IPS-15b (cell line): ENCODE data around the gene BRME1.
A peak's percentile ranks its signal among the peaks of the same experiment; 100 is the strongest.

ENCODE experiments used
- H3K27me3 ChIP-seq: one replicate; pipeline ENCODE4 v1.6.1; 2013; ENCODE audit warnings: low read length; ENCODE audit not compliant: control insufficient read depth, insufficient read depth
- H3K36me3 ChIP-seq: one replicate; pipeline ENCODE4 v1.6.1; 2013; ENCODE audit warnings: low read length; ENCODE audit not compliant: control insufficient read depth, insufficient read depth
- H3K4me1 ChIP-seq: one replicate; pipeline ENCODE4 v1.6.1; 2013; ENCODE audit warnings: mild to moderate bottlenecking, low read length; ENCODE audit not compliant: control insufficient read depth, insufficient read depth
- H3K4me3 ChIP-seq: one replicate; pipeline ENCODE4 v1.5.1; 2013; ENCODE audit warnings: low read depth, low read length
- H3K9ac ChIP-seq: one replicate; pipeline ENCODE4 v1.6.1; 2013; ENCODE audit warnings: low read depth, mild to moderate bottlenecking, low read length
- H3K9me3 ChIP-seq: one replicate; pipeline ENCODE4 v1.6.1; 2013; ENCODE audit warnings: mild to moderate bottlenecking, low read length; ENCODE audit not compliant: control insufficient read depth, insufficient read depth

BRME1 gene

DNA sequence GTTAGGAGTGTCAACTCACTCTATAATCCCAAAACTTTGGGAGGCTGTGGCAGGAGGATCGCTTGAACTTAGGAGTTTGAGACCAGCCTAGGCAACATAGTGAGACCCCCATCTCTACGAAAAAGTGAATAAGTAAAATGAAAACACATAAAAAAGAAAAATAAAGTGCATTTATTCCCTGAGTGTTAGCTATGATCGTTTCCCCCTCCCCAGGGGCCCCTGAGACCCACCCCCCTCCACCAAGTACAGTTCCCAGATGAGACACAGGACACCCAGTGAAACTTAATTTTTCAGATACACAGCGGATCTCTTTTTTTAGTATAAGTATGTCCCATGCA lies 57.6 kb downstream of the BRME1 start:
- Histone ChIP-seq H3K36me3 (no peaks in the 10 kb centered on the region), H3K4me1 (peaks cover 11% of the 10 kb centered on the region), H3K4me3 (no peak overlapping the region), H3K27me3 (no peaks in the 10 kb centered on the region), H3K9me3 (no peaks in the 10 kb centered on the region), H3K9ac (no peak overlapping the region)

DNA sequence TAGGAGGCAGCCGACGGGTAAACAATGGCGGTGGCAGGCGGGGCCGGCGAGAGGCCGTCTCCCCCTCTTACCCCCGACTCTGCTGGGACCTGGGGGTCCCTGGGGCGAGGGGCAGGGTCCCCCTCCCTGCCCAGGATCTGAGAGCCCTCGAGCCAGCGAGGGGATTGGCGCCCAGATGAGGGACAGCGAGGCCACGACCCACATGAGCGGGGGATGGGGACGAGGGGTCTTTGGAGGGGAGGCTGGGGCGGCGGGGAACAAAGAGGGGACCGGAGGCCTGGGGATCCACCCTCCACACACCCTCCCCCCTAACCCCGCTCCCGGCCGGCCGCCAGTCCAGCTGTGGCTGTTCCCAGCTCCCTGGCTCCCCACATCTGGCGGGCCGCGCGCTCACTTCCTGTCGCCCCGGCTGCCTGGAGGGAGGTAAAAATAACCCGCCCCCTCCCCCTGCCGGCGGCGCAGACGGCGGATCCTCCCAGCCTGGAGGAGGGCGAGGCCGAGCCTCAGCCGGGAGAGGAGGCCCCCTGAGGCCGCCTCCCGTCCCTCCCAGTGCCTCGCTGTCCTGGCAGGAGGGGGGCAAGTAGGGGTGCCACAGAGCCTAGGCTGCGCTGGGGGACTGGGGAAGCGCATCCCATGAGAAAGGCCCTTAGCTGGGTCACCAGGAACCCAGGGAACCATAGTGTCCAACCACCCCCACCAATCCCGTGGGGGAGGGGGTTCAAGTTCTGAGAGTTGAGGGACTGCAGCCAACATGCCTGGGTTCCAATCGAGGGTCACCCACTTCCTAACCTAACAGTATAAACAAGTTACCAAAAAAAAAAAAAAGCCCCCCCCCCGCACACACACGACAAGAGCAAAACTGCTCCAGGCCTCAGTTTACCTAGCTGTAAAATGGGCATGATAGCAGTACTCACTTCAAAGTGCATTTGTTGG lies 58.2 kb downstream of the BRME1 start:
- no peaks in the 10 kb centered on the region for H3K27me3 ChIP-seq
- no peak overlapping the region for H3K9ac ChIP-seq
- no peaks in the 10 kb centered on the region for H3K9me3 ChIP-seq
- H3K36me3 ChIP-seq: no peaks in the 10 kb centered on the region
- peaks cover 11% of the 10 kb centered on the region for H3K4me1 ChIP-seq
- peak overlapping the region; percentile 68 for H3K4me3 ChIP-seq

DNA sequence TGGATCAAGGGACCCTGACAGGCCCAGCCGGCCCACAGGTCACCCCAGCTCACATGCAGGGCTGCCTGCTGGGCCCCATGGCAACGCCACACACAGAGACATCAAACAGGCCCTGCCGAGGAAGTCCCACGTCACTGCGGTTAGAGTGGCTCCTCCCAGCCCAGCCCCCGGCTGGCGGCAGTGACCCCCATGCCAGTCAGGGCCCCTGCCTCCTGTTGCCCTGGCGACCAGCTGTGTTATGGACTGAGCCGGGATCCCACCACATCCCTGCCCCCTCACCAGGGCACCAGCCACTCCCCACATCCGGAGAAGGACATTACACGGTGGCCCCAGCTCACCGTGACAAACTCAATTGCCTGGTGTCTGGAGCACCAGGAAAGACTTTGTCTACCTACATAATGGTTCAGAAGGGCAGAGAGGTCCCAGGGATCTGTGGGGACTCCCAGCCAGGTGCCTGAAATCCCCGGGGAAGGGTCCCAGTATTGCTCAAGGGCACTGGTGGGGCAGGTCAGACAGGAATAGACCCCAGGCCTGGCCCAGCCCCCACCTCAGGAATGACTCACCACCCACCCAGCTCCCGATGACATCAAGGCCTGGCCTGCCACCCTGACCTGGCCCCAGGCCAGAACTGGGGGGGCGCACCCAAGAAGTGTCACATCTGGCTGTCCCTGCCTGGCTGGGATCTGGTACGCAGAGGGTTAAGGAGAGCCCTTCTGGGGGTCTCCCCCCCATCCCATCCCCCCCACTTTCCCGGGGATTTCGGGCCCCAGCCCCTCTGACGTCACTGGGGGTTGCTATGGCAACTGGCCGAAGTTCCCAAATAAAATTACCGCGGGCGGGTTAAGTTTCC lies 59.1 kb downstream of the BRME1 start:
- no peaks in the 10 kb centered on the region for H3K27me3 ChIP-seq
- H3K9ac ChIP-seq: peak overlapping the region; percentile 70
- peaks cover 11% of the 10 kb centered on the region for H3K4me1 ChIP-seq
- peak overlapping the region; percentile 68 for H3K4me3 ChIP-seq
- H3K9me3 ChIP-seq: no peaks in the 10 kb centered on the region
- no peaks in the 10 kb centered on the region for H3K36me3 ChIP-seq

DNA sequence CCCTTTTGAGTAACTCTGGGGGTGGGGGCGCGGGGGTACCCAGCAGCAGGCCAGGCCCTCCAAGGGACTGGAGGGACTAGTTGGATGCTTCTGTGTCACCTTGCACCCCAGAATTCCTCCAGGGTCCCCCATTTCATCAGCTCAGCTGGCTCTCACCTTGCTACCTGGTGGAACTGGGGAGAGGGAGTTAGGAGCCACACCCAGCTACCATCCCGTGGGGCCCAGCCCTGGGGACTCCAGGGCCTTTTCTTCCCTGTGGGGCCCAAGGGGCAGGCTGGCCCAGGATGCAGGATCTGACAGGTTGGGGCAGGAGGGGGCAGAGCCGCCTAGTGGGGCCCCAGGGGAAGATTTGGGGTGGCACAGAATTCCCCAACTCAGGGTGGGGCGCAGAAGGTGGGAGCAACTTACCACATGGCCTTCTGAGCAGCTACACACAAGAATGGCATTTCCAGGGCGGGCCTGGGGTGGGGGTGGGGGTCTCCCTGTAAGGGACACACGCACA lies 61.7 kb downstream of the BRME1 start:
- Histone ChIP-seq H3K4me1 (peaks cover 6% of the 10 kb centered on the region), H3K4me3 (no peak overlapping the region), H3K9ac (no peak overlapping the region)

DNA sequence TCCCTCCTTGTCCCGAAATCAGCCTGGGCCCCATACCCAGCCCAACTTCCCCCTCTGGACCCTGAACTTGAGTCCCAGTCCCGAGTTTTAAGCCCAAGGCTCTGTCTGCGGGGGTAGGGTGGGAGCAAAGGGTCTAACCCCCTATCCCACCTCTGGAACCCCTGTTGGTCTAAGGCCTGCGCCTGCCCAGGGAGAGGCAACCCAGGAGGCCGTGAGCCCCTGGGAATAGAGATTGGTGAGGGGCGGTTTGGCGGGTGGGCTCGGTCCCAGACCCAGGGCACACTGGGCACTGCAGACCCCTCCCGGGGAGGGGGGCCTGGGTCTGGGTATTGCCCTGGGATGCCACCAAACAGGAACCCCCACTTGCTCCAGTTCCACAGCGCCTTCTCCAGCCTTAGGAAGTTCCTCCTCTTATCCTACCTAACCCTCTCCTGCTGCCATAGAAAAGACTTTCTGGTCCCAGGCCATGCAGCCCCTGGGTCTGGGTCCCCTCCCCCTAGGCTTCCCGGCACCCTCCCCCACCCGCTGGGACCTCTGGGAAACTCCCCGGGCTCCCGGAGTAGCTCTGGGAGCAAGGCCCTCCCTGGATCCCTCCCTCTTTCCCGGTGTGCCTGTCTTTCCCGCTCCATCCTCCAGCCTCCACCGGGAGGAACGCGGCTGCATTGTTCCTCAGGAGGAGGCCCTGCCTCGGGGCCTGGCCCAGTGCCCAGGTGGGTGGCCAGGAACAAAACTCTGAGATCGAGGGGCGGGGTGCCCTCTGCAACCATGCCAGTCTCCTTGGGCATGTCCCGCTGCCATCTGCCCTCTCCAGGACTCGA lies 62.6 kb downstream of the BRME1 start:
- no peaks in the 10 kb centered on the region for H3K27me3 ChIP-seq

More for the DNA sequence above, 61.7 kb downstream of the BRME1 start:
- Histone ChIP-seq H3K9me3 (no peaks in the 10 kb centered on the region), H3K27me3 (no peaks in the 10 kb centered on the region), H3K36me3 (no peaks in the 10 kb centered on the region)

DNA sequence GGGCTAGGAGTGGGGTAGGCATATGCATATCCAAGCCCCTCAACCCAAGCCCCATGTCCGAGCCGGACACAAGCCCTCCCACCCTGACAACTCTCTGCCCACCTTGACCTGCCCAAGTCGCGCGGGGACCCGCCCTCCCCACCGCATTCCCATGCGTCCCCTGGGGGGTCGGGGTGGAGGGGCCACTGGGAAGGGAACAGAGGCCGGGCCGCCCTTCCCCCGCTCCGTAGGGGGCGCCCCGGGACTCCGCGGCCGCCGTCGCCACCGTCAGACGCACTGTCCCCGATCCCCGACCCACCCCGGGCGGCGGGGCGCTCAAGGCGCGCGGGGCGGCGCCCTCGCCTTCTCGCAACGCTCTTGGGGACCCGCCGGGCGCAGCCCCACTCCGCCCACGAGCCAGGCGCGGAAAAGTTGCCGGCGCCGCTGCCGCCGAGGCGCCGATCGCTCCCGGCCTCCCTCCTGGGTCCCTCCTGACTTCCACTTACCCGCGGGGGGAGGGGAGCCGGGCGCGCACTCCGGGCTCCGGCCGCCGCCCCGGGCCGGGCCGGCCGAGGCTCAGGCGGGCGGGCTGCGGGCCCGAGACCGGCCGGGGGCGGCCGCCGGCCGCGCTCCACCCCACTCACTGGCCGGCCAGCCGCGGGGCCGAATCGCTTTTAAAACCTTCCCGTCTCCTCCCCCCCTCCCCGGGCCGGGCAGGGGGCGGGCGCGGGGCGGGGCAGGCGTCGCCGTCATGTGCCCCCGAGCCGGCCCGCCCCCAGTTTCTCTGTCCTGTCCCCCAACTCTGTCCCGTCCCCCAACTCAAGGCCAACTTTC lies 63.4 kb downstream of the BRME1 start:
- H3K9ac ChIP-seq: peak overlapping the region; percentile 60
- no peaks in the 10 kb centered on the region for H3K27me3 ChIP-seq
- peak overlapping the region; percentile 62 for H3K4me3 ChIP-seq
- no peaks in the 10 kb centered on the region for H3K36me3 ChIP-seq
- no peaks in the 10 kb centered on the region for H3K9me3 ChIP-seq
- peaks cover 6% of the 10 kb centered on the region for H3K4me1 ChIP-seq

More for the DNA sequence above, 62.6 kb downstream of the BRME1 start:
- H3K36me3 ChIP-seq: no peaks in the 10 kb centered on the region
- no peak overlapping the region for H3K9ac ChIP-seq
- no peaks in the 10 kb centered on the region for H3K9me3 ChIP-seq
- H3K4me1 ChIP-seq: peaks cover 6% of the 10 kb centered on the region
- peak overlapping the region; percentile 53 for H3K4me3 ChIP-seq

DNA sequence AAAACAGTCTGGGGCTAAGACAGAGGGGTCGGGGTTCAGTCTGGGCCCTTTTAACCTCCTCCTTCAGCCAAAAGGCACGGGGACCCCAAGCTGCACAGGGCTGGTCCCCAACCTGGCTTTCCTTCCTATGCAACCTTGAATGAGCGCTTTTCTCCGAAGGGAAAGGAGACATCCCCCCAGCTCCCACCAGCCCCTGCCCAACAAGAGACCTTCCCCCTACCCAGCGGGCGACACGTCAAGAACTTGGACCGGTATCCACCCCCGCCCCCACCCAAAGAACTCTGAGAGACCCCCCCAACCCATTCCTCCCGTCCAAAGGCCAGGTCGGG lies 64.0 kb downstream of the BRME1 start:
- Histone ChIP-seq H3K4me3 (peak overlapping the region; percentile 62), H3K9ac (no peak overlapping the region), H3K27me3 (no peaks in the 10 kb centered on the region), H3K36me3 (no peaks in the 10 kb centered on the region), H3K4me1 (peaks cover 6% of the 10 kb centered on the region), H3K9me3 (no peaks in the 10 kb centered on the region)

DNA sequence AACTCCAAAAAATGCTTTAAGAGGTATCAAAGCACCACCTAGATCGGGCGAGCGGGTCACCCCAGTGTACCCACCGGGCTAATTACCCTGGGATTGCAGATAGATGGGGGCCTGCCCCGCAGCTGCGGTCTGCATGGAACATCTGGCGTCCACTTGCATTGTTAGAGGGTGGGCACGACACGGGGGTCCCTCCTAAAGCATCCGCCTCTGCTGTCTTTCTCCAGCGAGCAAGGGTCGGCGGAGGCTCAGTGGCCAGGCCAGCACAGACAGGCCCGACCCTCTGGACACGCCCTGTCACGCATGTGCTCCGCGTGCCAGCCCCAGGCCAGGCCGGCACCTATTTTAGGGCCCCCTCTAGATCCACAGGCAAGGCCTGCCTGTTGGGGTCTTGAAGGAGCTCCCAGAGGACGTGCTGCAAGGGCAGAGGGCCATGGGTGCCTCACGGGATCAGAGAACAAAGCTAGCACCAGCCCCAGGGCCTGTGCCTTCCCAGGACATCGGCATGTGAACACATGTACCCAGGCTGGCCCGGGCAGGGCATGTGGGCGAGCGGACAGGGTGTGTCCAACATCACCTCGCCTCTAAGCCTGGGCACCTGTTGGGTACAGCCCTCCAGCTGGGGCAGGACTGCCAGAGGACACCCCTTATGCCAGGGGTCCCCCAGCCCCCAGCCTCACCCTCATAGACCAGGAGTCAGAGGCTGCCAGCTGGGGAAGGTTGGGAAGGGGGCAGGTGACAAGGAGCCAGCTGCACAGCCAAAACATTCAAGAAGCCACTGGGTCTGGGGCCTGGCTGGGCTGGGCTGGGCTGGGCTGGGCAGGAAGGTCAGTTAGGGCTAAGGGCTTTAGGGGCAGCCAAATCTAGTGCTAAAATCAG lies 64.6 kb downstream of the BRME1 start:
- Histone ChIP-seq H3K27me3 (no peaks in the 10 kb centered on the region), H3K9ac (peak overlapping the region; percentile 37), H3K4me3 (peak overlapping the region; percentile 62), H3K9me3 (no peaks in the 10 kb centered on the region), H3K36me3 (no peaks in the 10 kb centered on the region), H3K4me1 (peaks cover 2% of the 10 kb centered on the region)

DNA sequence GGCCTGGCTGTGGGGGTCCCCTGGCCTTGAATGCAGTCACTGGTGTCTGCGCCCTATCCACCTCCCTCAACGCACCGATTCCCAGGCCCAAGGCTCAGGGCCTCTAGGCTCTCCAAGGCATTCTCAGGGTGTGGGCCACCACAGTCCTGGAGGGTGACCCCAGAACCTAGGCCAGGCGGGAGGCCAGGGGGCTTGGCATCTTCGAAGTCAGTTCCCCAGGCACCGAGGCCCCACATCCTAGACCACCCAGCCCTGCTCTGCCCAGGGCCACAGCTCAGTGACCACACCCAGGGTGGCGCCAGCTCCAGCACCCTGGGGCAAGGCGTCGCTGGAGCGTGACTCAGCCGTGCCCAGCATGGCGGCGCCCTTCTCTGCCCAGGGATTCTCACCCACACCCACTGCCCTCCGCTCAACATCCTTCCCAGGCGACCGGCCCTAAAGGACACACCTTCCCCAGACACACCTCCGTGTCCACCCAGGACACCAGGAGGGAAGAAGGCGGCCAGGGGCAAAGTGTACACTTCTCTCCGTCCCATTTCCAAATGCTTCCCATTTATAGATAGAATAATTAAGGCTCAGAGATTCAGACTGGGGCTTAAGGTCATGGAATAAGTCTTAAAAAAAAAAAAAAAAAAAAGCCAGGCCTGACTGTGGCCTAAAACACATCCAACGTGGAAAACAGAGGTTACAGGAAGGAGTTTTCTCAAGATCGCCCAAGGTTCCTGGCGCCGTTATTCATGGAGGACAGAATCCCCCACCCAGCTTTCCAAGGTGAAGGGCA lies 65.4 kb downstream of the BRME1 start:
- Histone ChIP-seq H3K36me3 (no peaks in the 10 kb centered on the region), H3K9ac (no peak overlapping the region), H3K9me3 (no peaks in the 10 kb centered on the region), H3K4me3 (no peak overlapping the region), H3K27me3 (no peaks in the 10 kb centered on the region), H3K4me1 (peaks cover 2% of the 10 kb centered on the region)

DNA sequence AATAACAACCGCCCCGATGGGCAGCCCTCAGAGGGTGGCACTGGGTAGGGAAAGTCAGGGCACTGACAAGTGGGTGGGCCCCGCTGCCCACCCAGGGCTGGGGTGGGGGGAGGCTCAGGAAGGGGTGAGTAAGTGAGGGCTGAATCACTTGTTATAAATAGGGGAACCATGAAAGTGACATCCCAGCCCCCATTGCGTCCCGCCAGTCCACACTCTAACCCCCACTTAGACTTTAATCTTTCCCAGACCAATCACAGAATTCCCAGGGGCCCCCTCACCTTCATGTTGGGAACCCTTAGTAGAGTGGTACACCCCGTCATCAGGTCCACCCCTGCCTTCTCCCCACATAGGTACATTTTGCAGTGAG lies 66.0 kb downstream of the BRME1 start:
- H3K4me3 ChIP-seq: no peak overlapping the region
- no peaks in the 10 kb centered on the region for H3K27me3 ChIP-seq
- H3K9me3 ChIP-seq: no peaks in the 10 kb centered on the region
- peaks cover 2% of the 10 kb centered on the region for H3K4me1 ChIP-seq
- H3K9ac ChIP-seq: no peak overlapping the region
- H3K36me3 ChIP-seq: no peaks in the 10 kb centered on the region
